SHP77 (cell line): ENCODE data around the gene CDR2L.

Source experiments
- DNase-seq, 2 experiments: peaks; one replicate each; lab custom pipeline; 2025; lab: John Stamatoyannopoulos, UW

Gene CDR2L

GRCh38 chr17:74987418-74987908 is at the start of gene CDR2L:
CDR2L (plus strand) TSS chr17:74987632; CDS start chr17:74988044, 412 bp downstream.
- DNase-seq: peak; percentile 88 to 96

GRCh38 chr17:74938194-74938950 is 49.1 kb upstream of the CDR2L start:
- no peak for DNase-seq

- DNase-seq: no peak
These were observed 47.9 kb upstream of the CDR2L start for GRCh38 chr17:74939534-74939933.

GRCh38 chr17:74941128-74941725 is 46.2 kb upstream of the CDR2L start:
- no peak for DNase-seq

GRCh38 chr17:74943808-74944522 is 43.5 kb upstream of the CDR2L start:
- DNase-seq: no peak

- DNase-seq: no peak
These were observed 41.9 kb upstream of the CDR2L start for GRCh38 chr17:74945543-74945942.

- DNase-seq: no peak
These were observed 40.8 kb upstream of the CDR2L start for GRCh38 chr17:74946641-74947040.

- no peak for DNase-seq
These were observed 40.2 kb upstream of the CDR2L start for GRCh38 chr17:74947041-74947754.

- peak; percentile 53 to 60 for DNase-seq
These were observed 37.8 kb upstream of the CDR2L start for GRCh38 chr17:74949455-74950115.

GRCh38 chr17:74950207-74950606 is 37.2 kb upstream of the CDR2L start:
- peak; percentile 31 to 60 for DNase-seq

- no peak for DNase-seq
These were observed 36.4 kb upstream of the CDR2L start for GRCh38 chr17:74951065-74951464.

- no peak for DNase-seq
These were observed 35.6 kb upstream of the CDR2L start for GRCh38 chr17:74951680-74952421.

- no peak for DNase-seq
These were observed 34.9 kb upstream of the CDR2L start for GRCh38 chr17:74952431-74953133.

GRCh38 chr17:74953134-74953687 is 34.2 kb upstream of the CDR2L start:
- no peak for DNase-seq

- DNase-seq: no peak
These were observed 33.3 kb upstream of the CDR2L start for GRCh38 chr17:74954115-74954514.

- no peak for DNase-seq
These were observed 32.6 kb upstream of the CDR2L start for GRCh38 chr17:74954665-74955421.

- DNase-seq: no peak
These were observed 31.3 kb upstream of the CDR2L start for GRCh38 chr17:74956093-74956492.

GRCh38 chr17:74957935-74958740 is 29.3 kb upstream of the CDR2L start:
- peak; percentile 50 to 51 for DNase-seq
